Spleen (tissue), 11 donors: ENCODE measurements around the gene LST1. TPM values are rescaled to one million over a fixed set of nuclear protein-coding genes. Genes with fewer than 3 reads are reported as not detected.
A peak's percentile ranks its signal among the peaks of the same experiment; 100 is the strongest.

Source experiments
- DNase-seq: peaks from one replicate; pipeline ENCODE4 v3.0.0-alpha.2; 2020
- H3K27ac ChIP-seq, 8 donors: fragments of 200-600 bp; sonication (generic) in 7 of 8; 1 replicate in 4 of 8; 2 replicates in 4 of 8; pipeline versions ENCODE4 v1.5.0 to v1.8.0; 2016 to 2021; ENCODE audit warnings: inconsistent platforms in 4 of 8, mild to moderate bottlenecking in 4 of 8, moderate library complexity in 1 of 8
- H3K27me3 ChIP-seq, 7 donors: fragments of 200-600 bp; sonication (generic) in 6 of 7; replicated peaks in 1 of 7; 1 replicate in 4 of 7; 2 replicates in 3 of 7; pipeline versions ENCODE4 v1.5.0 to v1.8.0; 2016 to 2021; ENCODE audit warnings: inconsistent platforms in 3 of 7, mild to moderate bottlenecking in 1 of 7
- H3K36me3 ChIP-seq, 6 donors: fragments of 200-600 bp; sonication (generic) in 5 of 6; 1 replicate in 4 of 6; 2 replicates in 2 of 6; pipeline versions ENCODE4 v1.5.0 to v1.8.0; 2016 to 2021; ENCODE audit warnings: inconsistent platforms in 2 of 6
- H3K4me1 ChIP-seq, 6 donors: fragments of 200-600 bp; sonication (generic) in 5 of 6; 1 replicate in 3 of 6; 2 replicates in 3 of 6; pipeline versions ENCODE4 v1.5.0 to v1.8.0; 2016 to 2021; ENCODE audit warnings: inconsistent platforms in 3 of 6
- H3K4me3 ChIP-seq, 8 donors: fragments of 200-600 bp; sonication (generic) in 7 of 8; 1 replicate in 4 of 8; 2 replicates in 4 of 8; pipeline versions ENCODE4 v1.5.0 to v1.8.0; 2016 to 2021; ENCODE audit warnings: inconsistent platforms in 4 of 8, mild to moderate bottlenecking in 4 of 8, moderate library complexity in 2 of 8
- H3K9me3 ChIP-seq, 8 donors: fragments of 200-600 bp; sonication (generic) in 7 of 8; 1 replicate in 4 of 8; 2 replicates in 4 of 8; pipeline versions ENCODE4 v1.5.0 to v1.8.0; 2016 to 2021; ENCODE audit warnings: inconsistent platforms in 4 of 8
- POLR2A ChIP-seq, 3 donors: fragments of 450-650 bp; IDR thresholded peaks; one replicate each; pipeline ENCODE4 v1.5.1; 2017; ENCODE audit warnings: antibody characterized with exemption in 3 of 3, mild to moderate bottlenecking in 1 of 3
- POLR2AphosphoS5 ChIP-seq, 3 donors: sonication (generic); formaldehyde crosslinking; IDR thresholded peaks; one replicate each; pipeline ENCODE4 v1.5.1; 2017; ENCODE audit warnings: antibody characterized with exemption in 3 of 3
- WGBS, 5 donors: extraction: QIAGEN DNeasy Blood & Tissue Kit in 3 of 5; methylation state at CpG; one replicate each; pipeline versions ENCODE4 v1.1.5 to v1.1.7; 2013 to 2018; 5-methylcytosine and 5-hydroxymethylcytosine counted together
- intact Hi-C: fragments of 100-400 bp; cut with DNase I; formaldehyde crosslinking; loops from one replicate; pipeline ENCODE4 v1.15.0; 2023; ENCODE audit warnings: low total_unique reads
- polyA plus RNA-seq, 3 donors: library from polyadenylated mRNA; stranded (reverse); fragments of 200-250 nt; gene quantifications; one replicate each; pipeline ENCODE4 v1.2.1, GENCODE V29; 2013
- total RNA-seq, 7 donors: library from RNA; depleted of rRNA in 3 of 7; stranded (reverse); fragments of >200 nt in 3 of 7; fragmentation: NEBNext Ultra II Directional in 4 of 7; extraction: Animal tissue kit (Norgen Biotek cat#: 25700) in 4 of 7; gene quantifications; one replicate each; pipeline versions ENCODE4 v1.1.0 to v1.2.1, GENCODE V29; 2016 to 2021
- TF ChIP-seq, protein P1 (sequence below), 11 experiments: fragments of 200-600 bp in 7 of 11; fragments of 450-650 bp in 4 of 11; sonication (generic) in 4 of 11; IDR thresholded peaks in 8 of 11; conservative IDR thresholded peaks in 3 of 11; 1 replicate in 7 of 11; 2 replicates in 4 of 11; pipeline versions ENCODE4 v1.4.0 to v1.8.0; 2016 to 2021; ENCODE audit warnings: antibody characterized with exemption in 11 of 11, inconsistent platforms in 4 of 11, mild to moderate bottlenecking in 1 of 11
- donor health status: healthy with polysubstance abuse.
- donor health status: DM: no; HTN: no; CAD: no; lungs with moderate emphysema.
- donor health status: DM: no; HTN: no; CAD: no.
- donor health status: Bipolar disorder and iron deficiency.
- donor health status: healthy.
- donor health status: DM: no; HTN: no; CAD: no.
- donor health status: DM: yes; HTN: yes; CAD: no.

Gene LST1
- total and polyA plus RNA-seq, 10 donors, result 128 to 268 (median 208) TPM

DNA sequence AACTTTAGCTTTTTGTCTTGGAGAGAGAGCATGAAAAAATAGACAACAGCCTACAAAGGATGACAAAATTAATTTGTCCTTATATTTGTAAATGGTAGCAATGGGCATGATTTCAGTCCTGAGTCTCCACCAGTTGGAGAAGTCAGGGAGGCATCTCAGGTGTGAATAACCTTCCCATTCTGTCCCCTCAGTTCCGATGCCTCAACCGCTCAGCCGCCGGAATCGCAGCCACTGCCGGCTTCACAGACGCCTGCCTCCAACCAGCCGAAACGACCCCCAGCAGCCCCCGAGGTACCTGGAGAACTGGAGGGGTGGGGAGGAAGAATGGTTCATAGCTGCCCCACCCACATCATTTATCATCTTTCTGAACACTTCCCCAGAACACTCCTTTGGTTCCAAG, 38.0 kb downstream of the LST1 start:
- Histone ChIP-seq H3K4me1 (peaks cover 14 to 32% (median 26%) of the 10 kb centered on the region in 6 donors), H3K27ac (no peak overlapping the region), H3K4me3 (no peak overlapping the region), H3K9me3 (no peaks in the 10 kb centered on the region), H3K27me3 (no peaks in the 10 kb centered on the region), H3K36me3 (peaks cover 7 to 70% (median 59%) of the 10 kb centered on the region in 6 donors)
- TF ChIP-seq POLR2AphosphoS5 (IDR thresholded peaks at IDR 0.05) (peak in 1 of 3 donors; percentile 21), POLR2A (IDR thresholded peaks at IDR 0.05) (no peak)
- TF ChIP-seq, protein P1, sequence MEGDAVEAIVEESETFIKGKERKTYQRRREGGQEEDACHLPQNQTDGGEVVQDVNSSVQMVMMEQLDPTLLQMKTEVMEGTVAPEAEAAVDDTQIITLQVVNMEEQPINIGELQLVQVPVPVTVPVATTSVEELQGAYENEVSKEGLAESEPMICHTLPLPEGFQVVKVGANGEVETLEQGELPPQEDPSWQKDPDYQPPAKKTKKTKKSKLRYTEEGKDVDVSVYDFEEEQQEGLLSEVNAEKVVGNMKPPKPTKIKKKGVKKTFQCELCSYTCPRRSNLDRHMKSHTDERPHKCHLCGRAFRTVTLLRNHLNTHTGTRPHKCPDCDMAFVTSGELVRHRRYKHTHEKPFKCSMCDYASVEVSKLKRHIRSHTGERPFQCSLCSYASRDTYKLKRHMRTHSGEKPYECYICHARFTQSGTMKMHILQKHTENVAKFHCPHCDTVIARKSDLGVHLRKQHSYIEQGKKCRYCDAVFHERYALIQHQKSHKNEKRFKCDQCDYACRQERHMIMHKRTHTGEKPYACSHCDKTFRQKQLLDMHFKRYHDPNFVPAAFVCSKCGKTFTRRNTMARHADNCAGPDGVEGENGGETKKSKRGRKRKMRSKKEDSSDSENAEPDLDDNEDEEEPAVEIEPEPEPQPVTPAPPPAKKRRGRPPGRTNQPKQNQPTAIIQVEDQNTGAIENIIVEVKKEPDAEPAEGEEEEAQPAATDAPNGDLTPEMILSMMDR (IDR thresholded peaks at IDR 0.05 in 8 of 11, conservative IDR thresholded peaks at IDR 0.05 in 3 of 11), result no peak
- 86 to 93% (median 92%) methylated on average over 10 of the region's 10 CpGs for WGBS, 5 donors
- no peak for DNase-seq
- intact Hi-C loops, result no loop called here

DNA sequence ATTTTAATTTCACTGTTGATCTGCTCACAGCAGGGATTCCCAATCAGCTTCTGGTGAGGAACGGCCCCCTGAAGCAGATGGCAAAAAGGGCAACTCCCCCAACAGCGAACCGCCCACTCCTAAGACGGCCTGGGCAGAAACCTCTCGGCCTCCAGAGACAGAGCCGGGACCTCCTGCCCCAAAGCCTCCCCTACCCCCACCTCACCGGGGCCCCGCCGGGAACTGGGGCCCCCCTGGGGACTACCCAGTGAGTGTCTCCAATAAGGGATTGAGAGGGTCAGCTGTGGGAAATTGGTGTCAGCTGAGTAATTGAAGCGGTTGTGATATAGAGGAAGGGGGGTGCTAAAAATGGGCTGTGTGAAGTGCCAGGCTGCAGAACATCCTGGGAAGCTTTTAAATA, 40.9 kb downstream of the LST1 start:
- WGBS, 5 donors, result 91 to 96% (median 94%) methylated on average over 10 of the region's 10 CpGs
- no peak for TF ChIP-seq POLR2A (IDR thresholded peaks at IDR 0.05)
- TF ChIP-seq POLR2AphosphoS5 (IDR thresholded peaks at IDR 0.05), result peak in 1 of 3 donors; percentile 7
- intact Hi-C loops, result no loop called here
- H3K27me3 ChIP-seq, result no peaks in the 10 kb centered on the region
- DNase-seq, result no peak
- no peak overlapping the region for H3K27ac ChIP-seq
- peaks cover 7 to 99% (median 88%) of the 10 kb centered on the region in 6 donors for H3K36me3 ChIP-seq
- H3K4me1 ChIP-seq, result peaks cover 10 to 18% (median 11%) of the 10 kb centered on the region in 6 donors
- H3K4me3 ChIP-seq, result no peak overlapping the region
- no peaks in the 10 kb centered on the region for H3K9me3 ChIP-seq

DNA sequence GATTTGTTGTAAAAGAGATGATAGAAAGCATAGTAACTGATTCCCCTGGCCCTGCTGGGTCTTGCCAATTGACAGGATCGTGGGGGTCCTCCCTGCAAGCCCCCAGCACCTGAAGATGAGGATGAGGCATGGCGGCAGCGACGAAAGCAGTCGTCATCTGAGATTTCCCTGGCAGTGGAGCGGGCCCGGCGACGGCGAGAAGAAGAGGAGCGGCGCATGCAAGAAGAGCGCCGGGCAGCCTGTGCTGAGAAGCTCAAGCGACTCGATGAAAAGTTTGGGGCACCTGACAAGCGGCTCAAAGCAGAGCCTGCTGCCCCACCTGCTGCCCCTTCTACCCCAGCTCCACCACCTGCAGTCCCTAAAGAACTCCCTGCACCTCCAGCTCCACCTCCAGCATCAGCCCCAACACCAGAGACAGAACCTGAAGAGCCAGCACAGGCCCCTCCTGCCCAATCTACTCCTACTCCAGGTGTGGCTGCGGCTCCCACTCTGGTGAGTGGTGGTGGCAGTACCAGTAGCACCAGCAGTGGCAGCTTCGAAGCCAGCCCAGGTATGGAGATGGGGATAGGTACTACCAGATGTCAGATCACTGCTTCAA, 41.7 kb downstream of the LST1 start:
- 96 to 98% (median 97%) methylated on average over 19 of the region's 19 CpGs for WGBS, 5 donors
- intact Hi-C loops, result no loop called here
- no peak for DNase-seq
- no peaks in the 10 kb centered on the region for H3K9me3 ChIP-seq
- TF ChIP-seq POLR2AphosphoS5 (IDR thresholded peaks at IDR 0.05), result peak in 2 of 3 donors; percentile 40 to 69
- no peak for TF ChIP-seq POLR2A (IDR thresholded peaks at IDR 0.05)
- TF ChIP-seq, protein P1 (IDR thresholded peaks at IDR 0.05 in 8 of 11, conservative IDR thresholded peaks at IDR 0.05 in 3 of 11), result no peak
- H3K27me3 ChIP-seq, result no peaks in the 10 kb centered on the region
- no peak overlapping the region for H3K4me3 ChIP-seq
- H3K27ac ChIP-seq, result no peak overlapping the region
- H3K4me1 ChIP-seq, result peaks cover 2 to 9% (median 3%) of the 10 kb centered on the region in 6 donors
- peaks cover 7 to 100% (median 96%) of the 10 kb centered on the region in 6 donors for H3K36me3 ChIP-seq

GRCh38 chr6:31629014-31629413, 42.9 kb downstream of the LST1 start:
- H3K4me3 ChIP-seq, result no peak overlapping the region
- no peaks in the 10 kb centered on the region for H3K27me3 ChIP-seq
- TF ChIP-seq, protein P1 (IDR thresholded peaks at IDR 0.05 in 8 of 11, conservative IDR thresholded peaks at IDR 0.05 in 3 of 11), result no peak
- TF ChIP-seq POLR2AphosphoS5 (IDR thresholded peaks at IDR 0.05) (no peak), POLR2A (IDR thresholded peaks at IDR 0.05) (no peak)
- H3K9me3 ChIP-seq, result no peaks in the 10 kb centered on the region
- no peak for DNase-seq
- peaks cover 0 to 6% (median 0%) of the 10 kb centered on the region in 6 donors for H3K4me1 ChIP-seq
- intact Hi-C loops, result no loop called here
- WGBS, 5 donors, result 90 to 95% (median 93%) methylated on average over 7 of the region's 7 CpGs
- H3K27ac ChIP-seq, result no peak overlapping the region
- H3K36me3 ChIP-seq, result peaks cover 7 to 100% (median 100%) of the 10 kb centered on the region in 6 donors
